ENCODE results near the gene SPOCD1. TPM values are rescaled to one million over a fixed set of nuclear protein-coding genes. Genes with fewer than 3 reads are reported as not detected.

SPOCD1 gene
- polyA plus RNA-seq, 3 donors, result 0.14 to 0.84 (median 0.44) TPM

DNA sequence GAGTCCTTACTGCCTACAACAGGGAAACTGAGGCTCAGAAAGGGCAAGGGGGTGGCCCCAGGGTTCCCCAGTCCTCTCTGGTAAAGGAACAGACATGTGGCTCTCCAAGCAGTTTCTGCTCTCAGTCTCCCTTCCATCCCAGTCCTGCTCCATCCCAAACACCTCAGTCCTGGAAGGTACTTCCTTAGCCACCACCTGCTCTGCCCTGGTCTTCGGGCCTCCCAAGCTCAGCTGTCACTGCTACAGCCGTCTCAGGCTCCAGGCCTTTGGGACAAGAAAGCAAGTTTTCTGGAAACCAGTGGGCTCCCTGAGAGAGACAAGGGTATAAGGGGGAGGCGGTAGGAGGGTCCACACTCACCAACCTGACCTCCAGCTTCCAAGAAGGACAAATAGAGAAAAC lies 28.6 kb downstream of the SPOCD1 start:
- DNase-seq, result no peak

DNA sequence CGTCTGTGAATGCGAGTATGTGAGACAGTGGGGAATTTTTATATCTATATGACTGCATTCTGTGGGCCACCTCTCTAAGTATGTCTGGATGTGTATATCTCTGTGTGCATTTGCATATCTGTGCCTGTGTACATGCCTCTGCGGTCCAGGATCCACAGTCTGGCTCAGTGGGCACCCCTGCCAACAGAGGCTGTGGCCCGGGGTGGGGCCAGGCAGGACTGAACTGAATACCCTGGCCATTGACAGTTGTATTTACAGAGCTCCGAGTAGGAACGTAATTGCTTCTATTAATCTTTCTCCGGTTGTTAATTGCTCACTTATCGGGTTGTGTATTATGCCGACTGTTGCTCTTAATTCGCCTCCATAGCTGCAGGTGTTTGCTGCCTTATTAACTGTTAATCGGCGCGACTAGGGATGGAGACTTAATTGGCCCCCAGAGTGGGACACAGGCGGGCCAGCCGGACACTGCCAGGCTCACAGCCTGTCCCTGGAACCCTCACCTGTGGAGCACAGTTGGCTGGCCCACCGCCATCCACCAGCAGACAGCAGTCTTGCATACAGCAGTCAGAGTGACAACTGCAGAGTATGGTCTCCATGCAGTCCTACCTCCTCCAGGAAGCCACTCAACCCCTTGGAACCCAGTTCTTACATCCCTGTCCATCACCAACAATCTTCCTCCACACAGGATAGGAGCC lies 29.3 kb downstream of the SPOCD1 start:
- no peak for DNase-seq

DNA sequence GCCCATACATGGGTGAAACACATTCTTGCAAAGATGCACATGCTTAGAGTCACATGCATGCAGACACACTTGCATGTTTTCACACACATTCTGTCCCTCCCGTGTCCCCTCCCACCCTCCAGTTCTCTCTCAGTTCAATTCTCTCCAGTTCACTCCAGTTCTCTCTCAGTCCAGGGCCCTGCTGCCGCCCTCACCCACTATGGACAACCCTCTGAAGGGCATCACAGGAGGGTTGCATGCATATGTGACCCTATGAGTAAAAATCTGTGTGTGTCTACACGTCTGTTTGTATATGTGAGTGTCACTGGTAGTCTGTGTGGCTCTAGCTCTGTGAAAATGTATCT lies 29.9 kb downstream of the SPOCD1 start:
- DNase-seq, result no peak

GRCh38 chr1:31785020-31785946 lies 30.5 kb downstream of the SPOCD1 start:
- DNase-seq, result no peak

GRCh38 chr1:31784356-31785019 lies 31.3 kb downstream of the SPOCD1 start:
- no peak for DNase-seq

- no peak for DNase-seq
Measured at GRCh38 chr1:31783846-31784245, 32.0 kb downstream of the SPOCD1 start.

DNA sequence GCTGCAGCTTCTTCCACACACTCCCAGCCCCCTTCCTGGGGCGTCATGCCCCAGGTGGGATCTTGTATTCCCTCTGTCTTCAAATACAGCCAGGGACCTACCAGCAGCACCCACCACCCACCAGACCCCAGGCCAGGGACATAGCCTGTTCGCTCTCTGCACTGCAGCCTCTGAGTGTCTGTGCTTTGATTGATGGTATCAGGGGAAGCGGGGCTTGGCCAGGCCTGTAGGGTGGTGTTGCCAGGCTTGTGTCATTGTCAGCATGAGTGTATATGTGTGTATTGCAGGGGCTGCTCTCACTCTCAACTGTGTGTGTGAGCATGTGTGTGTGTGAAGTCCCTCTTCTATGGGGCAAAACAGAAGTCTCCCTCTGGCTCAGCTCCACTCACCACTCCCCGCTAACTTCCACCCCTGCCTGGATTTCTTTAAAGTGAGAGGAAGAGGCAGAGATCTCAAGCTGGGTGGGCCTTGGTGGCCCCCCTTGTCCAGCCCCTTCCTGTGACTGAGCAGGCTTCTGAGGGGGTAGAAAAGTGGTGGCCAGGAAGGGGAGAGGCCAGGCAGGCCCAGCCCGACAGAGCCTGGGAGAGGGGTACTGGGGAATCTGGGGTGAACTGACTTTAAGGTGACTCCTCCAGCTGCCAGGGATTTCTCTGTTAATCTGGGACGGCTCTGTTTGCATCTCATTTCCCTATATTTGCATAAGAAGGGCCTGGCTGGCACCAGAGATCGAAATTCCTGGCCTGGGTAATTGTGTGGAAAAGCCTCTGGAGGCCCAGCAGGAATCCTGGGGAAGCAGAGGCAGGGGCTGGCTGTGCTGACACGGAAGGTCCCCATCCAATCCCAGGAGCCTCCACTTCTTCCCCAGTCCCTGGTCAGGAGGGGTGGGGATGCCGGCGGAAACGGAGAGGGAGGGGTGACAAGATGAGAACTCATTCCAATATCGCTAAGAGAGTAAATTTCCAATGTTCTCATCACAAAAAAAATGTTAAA lies 33.1 kb downstream of the SPOCD1 start:
- no peak for DNase-seq

DNA sequence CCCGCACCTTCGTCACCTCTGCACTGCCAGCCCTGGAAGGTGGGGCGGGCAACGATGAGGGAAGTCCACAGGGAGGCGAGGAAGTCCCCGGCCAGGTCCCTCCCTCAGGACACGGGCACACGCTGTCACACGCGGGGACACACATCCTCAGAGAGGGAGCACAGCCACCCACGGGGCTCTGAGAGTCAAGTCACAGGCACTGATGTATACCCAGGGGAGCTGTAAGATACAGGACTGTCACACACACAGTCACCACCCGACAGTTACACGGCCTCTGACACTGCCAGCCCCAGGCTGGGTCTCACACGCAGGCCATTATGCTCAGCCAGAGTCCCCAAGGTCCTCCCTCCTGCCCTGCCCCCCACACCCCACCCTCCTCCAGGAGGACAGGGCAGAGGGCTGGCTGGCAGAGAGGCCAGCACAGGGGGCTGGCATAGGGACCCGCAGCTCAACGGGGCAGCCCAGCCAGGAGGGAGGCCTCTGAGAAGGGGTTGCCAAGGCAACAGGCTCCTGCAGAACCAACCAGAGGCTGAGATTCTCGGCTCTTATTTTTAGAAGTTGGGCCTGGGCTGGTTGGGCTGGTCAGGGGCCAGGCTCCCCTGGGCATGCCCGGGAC lies 34.0 kb downstream of the SPOCD1 start:
- DNase-seq, result no peak

DNA sequence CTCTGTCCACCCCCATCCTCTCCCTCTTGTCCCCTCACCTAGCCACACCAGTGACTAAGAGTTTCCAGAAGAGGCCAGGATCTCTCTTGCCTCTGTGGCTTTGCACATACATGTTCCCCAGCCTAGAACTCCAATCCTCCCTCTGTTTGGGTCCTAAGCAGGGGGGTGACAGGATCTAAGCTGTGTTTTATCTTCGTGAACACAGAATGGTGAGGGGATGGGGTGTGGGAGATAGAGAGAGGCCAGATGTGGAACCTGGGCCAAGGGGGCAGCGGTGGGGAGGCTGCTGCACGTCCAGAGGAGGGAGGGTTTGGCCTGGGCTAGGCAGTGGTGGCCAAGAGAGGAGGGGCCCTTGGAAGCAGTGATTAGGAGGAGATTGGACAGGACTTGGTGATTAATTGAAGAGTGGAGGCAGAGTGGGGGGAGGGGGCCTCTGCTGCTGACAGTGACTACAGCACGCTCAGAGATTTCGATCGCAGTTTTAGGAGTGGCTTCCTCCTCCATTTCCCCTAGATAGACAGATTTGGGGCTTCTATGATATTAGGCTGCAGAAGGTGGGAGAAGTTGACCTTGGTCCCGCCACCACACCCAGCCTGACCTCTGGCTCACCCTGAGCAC lies 34.6 kb downstream of the SPOCD1 start:
- no peak for DNase-seq

DNA sequence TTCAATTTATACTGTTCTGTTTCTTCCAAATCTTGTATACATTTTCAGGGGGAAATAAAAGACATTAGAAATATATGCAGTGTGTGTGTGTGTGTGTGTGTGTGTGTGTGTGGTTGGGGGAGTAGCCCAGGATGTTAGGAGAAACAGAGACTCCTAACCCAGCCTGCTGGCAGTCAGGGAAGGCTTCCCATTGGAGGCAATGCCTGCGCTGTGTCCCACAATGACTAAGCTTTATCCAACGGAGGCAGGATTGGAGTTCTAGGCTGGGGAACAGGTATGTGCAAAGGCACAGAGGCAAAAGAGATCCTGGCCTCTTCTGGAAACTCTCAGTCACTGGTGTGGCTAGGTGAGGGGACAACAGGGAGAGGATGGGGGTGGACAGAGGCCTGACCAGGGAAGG lies 35.2 kb downstream of the SPOCD1 start:
- DNase-seq, result no peak

GRCh38 chr1:31779687-31780086 lies 36.1 kb downstream of the SPOCD1 start:
- no peak for DNase-seq

- DNase-seq, result no peak
Measured at GRCh38 chr1:31778763-31779488, 36.9 kb downstream of the SPOCD1 start.

DNA sequence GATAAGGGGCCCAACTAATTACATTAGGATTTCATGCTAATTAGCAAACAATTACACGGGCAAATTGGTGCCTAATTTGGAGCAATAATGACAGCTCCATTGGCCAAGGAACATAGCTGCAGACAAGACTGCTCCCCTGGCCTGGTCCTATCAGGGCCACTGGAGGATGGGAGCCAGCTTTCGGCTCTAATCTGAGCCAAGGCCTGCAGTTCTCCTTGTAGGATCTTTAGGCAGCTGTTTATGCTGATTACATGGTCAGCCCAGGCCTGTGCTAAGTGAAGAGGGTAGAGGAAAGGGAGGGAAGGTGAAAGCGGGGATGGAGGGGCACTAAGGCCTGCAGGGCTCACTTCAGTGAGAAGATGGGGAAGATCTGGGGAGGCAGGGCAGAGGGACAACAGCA lies 39.3 kb downstream of the SPOCD1 start:
- DNase-seq, result no peak

GRCh38 chr1:31776032-31776431 lies 39.8 kb downstream of the SPOCD1 start:
- DNase-seq, result no peak

GRCh38 chr1:31775210-31775999 lies 40.4 kb downstream of the SPOCD1 start:
- no peak for DNase-seq

- no peak for DNase-seq
Measured at GRCh38 chr1:31774495-31774894, 41.3 kb downstream of the SPOCD1 start.

DNA sequence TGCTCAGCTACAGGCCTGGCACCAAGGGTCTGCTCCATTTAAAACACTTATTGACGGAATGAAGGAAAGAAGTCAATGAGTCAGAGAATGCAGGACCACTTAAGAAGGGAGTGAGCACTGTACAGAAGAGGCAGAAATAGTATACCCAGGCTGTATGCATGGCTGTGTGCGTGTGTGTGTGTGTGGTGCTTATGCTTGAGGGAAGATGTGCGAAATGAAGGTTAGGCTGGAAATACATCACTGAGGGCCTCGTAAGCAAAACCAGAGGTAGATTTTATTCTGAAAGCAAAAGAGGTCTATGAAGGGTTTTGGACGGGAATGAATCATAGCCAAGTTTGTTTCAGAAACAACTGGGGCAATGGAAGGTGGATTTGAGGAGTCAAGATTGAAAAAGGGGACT lies 42.0 kb downstream of the SPOCD1 start:
- DNase-seq, result no peak

DNA sequence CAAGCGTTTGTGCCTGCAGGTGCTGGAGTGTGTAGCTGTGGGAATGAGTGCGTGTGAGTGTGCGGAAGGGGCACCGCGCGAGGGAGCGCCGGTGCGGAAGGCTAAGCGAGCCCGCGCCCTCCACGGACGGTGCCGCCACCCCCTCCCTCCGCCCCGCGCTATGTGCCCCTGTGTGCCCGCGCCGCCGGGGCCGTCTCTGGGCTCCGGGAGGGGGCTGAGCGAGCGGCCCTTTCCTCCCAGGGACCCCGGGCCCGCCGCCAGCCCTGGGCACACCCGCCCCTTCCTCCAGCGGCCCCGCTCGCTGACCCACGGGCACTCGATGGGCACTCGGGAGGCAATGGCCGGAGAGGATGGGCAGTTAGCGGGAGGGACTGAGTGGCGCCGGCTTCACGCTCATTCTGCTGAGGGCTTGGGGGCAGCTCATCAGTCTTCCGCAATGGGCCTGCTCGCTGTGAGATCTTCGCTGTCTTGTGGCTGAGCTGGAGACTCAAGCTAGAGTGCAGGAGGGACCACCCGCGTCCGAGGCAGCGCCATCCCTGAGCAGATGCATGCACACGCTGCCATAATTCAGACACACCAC lies 43.1 kb downstream of the SPOCD1 start:
- DNase-seq, result no peak
